ENCODE data around the gene WWOX. TPM values are rescaled to one million over a fixed set of nuclear protein-coding genes. Genes with fewer than 3 reads are reported as not detected.

Gene WWOX
- polyA plus RNA-seq, 1 donor from 2014 or later, result 25.6 TPM

GRCh38 chr16:78962457-78962929, 863.0 kb downstream of the WWOX start:
- Histone ChIP-seq H3K27ac (ENCODE audit: low read length) (peak overlapping the region; percentile 35), H3K4me3 (ENCODE audit: low read length) (no peak overlapping the region)
- TF ChIP-seq EZH2 (IDR thresholded peaks at IDR 0.05; ENCODE audit: borderline replicate concordance, insufficient read depth, low read length, poor library complexity, severe bottlenecking) (no peak), EP300 (conservative IDR thresholded peaks at IDR 0.05; ENCODE audit: poor library complexity, severe bottlenecking) (peak; percentile 50)

GRCh38 chr16:78967948-78968347, 868.5 kb downstream of the WWOX start:
- TF ChIP-seq EP300 (conservative IDR thresholded peaks at IDR 0.05; ENCODE audit: poor library complexity, severe bottlenecking) (no peak), REST (IDR thresholded peaks at IDR 0.05; ENCODE audit: borderline replicate concordance) (no peak), RAD21 (conservative IDR thresholded peaks at IDR 0.05) (no peak), CTCF (IDR thresholded peaks at IDR 0.05; ENCODE audit: poor library complexity, severe bottlenecking) (no peak), SMC3 (conservative IDR thresholded peaks at IDR 0.05; ENCODE audit: poor library complexity) (no peak), MXI1 (conservative IDR thresholded peaks at IDR 0.05; ENCODE audit: poor library complexity, severe bottlenecking) (no peak), TAF1 (IDR thresholded peaks at IDR 0.05; ENCODE audit: low read depth) (no peak), EZH2 (IDR thresholded peaks at IDR 0.05; ENCODE audit: borderline replicate concordance, insufficient read depth, low read length, poor library complexity, severe bottlenecking) (no peak), POLR2AphosphoS5 (IDR thresholded peaks at IDR 0.05) (no peak)
- Histone ChIP-seq H3F3A (ENCODE audit: insufficient read depth, low read length, poor library complexity, severe bottlenecking) (no peaks in the 10 kb centered on the region), H3K9me2 (ENCODE audit: insufficient read depth, low read length) (no peaks in the 10 kb centered on the region), H3K4me2 (ENCODE audit: low read length) (no peak overlapping the region), H3K27ac (ENCODE audit: low read length) (no peak overlapping the region), H2AFZ (ENCODE audit: low read depth, low read length) (no peak overlapping the region), H3K36me3 (ENCODE audit: insufficient read depth, low read length) (no peaks in the 10 kb centered on the region), H3K9me3 (ENCODE audit: low read length) (no peaks in the 10 kb centered on the region), H3K79me2 (replicated peaks; ENCODE audit: insufficient read depth, low read length) (no peaks in the 10 kb centered on the region), H3K27me3 (ENCODE audit: insufficient read depth, low read depth, low read length) (no peaks in the 10 kb centered on the region), H4K20me1 (ENCODE audit: insufficient read depth) (no peaks in the 10 kb centered on the region), H3K9ac (ENCODE audit: low read length) (no peak overlapping the region), H3K4me3 (ENCODE audit: low read length) (no peak overlapping the region)

More at GRCh38 chr16:78962457-78962929, 863.0 kb downstream of the WWOX start:
- no peaks in the 10 kb centered on the region for H3K9me3 ChIP-seq (ENCODE audit: low read length)
- no peaks in the 10 kb centered on the region for H3K9me2 ChIP-seq (ENCODE audit: insufficient read depth, low read length)
- no peaks in the 10 kb centered on the region for H3F3A ChIP-seq (ENCODE audit: insufficient read depth, low read length, poor library complexity, severe bottlenecking)
- no peaks in the 10 kb centered on the region for H4K20me1 ChIP-seq (ENCODE audit: insufficient read depth)
- H3K36me3 ChIP-seq (ENCODE audit: insufficient read depth, low read length), result no peaks in the 10 kb centered on the region
- H3K79me2 ChIP-seq (replicated peaks; ENCODE audit: insufficient read depth, low read length), result no peaks in the 10 kb centered on the region
- H2AFZ ChIP-seq (ENCODE audit: low read depth, low read length), result no peak overlapping the region
- H3K4me2 ChIP-seq (ENCODE audit: low read length), result no peak overlapping the region
- no peak overlapping the region for H3K9ac ChIP-seq (ENCODE audit: low read length)
- H3K27me3 ChIP-seq (ENCODE audit: insufficient read depth, low read depth, low read length), result no peaks in the 10 kb centered on the region

Data from neural cell (in vitro differentiated cells).